HG03521 (cell line): ENCODE results near the gene AP2A1.

Experiments
- ATAC-seq: cut with Tn5 transposase; IDR thresholded peaks from one replicate; pipeline ENCODE4 v1.9.1; 2021; ENCODE audit warnings: mild to moderate bottlenecking, moderate library complexity; ENCODE audit not compliant: unreplicated experiment

Gene AP2A1

DNA sequence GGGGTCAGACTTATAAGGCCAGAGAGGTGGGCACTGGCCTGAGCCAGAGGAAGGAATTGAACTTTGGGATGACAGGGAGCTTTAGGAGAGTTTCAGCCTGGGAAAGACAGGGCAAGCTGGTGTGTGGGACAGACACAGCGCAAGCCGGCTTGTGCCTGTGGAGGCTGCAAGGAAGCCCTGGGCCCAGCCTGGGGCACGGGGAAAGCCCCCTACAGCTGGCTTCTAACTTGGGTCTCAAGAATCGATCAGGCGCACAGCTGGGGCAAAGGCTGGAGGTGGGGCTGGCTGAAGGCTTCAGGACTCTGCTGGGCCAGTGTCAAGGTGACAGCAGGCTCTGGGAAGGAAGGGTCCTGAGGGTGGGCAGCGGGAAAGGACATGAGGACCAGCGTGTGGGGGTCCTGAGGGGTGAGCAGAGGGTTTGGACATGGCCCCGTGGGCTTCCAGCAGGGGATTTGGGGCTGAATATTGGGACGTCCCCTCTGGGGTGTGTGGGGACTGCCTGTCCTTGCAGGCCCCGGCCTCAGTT is 87.1 kb downstream of the AP2A1 start:
- no peak for ATAC-seq

DNA sequence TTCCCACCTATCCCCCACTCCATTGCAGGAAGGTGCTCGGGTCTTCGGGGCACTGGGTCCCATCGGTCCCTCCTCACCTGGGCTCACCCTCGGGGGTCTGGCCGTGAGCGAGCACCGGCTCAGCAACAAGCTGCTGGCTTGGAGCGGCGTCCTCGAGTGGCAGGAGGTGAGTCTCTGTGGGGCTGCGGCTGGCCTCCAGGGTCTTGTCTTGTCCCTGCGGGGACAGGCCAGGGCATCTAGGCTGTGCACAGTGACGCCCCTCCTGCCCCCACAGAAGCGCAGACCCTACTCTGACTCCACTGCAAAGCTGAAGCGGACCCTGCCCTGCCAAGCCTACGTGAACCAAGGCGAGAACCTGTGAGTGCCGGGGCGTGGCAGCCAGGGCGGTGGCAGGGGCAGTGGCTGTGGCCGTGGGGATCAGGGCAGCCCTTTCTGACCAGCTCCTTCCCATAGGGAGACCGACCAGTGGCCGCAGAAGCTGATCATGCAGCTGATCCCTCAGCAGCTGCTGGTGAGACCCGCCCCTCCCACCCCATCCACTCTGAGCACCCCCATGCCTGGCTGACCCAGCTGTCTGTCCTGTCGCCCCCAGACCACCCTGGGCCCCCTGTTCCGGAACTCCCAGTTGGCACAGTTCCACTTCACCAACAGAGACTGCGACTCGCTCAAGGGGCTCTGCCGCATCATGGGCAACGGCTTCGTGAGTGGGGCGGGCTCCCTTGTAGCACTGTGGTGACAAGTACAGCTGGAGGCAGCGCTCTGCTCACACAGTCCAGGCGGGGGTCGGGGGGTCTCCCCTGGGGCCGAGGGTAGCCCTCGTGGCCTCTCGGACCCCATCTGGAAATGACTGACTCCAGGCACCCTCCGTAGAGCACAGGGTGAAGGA is 87.8 kb downstream of the AP2A1 start:
- ATAC-seq: no peak

DNA sequence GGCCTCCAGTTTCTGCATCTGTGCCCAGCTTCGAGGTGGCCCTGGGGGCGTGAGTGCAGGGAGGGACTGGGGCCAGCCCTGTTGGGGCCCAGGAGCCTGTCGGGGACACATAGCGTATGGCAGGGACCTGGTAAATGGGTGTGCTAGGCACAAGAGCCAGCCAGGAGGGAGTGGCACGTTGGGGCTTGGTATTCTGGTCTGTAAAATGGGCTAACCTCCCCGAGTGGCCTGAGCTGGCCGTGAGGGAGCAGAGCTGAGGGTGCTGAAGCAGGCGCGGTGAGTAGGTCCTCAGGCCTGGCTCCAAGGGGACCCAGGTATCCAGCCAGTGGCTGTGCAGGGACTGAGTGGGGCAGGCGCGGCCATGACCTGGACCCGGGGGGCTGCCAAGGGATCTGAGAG is 88.5 kb downstream of the AP2A1 start:
- no peak for ATAC-seq

DNA sequence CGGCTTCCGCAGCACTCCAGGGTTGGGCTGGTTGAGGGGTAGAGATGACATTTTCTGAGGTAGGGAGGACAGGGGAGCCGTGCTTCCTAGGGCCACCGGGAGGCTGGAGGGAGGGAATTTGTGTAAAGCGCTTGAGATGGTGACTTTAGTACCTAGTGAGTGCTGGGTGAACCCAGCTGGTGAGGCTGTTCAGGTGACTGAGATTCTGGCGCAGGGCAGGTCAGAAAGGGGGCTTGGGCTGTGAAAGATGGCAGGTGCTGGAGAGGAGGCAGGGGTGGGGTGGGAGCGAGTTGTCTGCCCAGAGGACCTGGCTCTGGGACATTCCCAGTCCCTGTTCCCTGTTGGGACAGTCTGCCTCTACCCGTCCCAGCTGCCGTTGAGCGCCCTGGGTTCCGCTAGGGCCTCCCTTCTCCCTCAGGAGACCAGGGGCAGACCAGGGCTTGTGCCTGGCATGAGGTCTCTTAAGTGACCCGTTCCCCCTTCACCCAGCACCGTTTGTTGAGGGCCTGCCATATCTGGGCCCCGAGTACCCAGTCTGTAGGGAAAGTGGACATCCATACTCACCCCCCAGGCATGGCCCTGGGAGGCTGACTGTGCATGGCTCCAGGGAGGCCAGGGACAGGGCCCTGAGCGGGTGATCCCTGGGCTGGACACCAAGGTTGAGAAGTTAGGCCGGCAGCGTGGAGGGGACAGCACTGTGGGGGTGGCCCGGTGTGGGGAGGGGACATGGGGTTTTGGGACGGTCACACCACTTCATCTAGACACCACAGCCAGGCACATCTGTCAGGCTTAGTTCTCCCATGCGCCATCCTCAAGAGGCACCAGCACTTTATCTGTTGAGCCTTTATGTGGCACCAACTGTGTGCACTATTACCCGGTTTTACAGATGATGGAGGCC is 89.1 kb downstream of the AP2A1 start:
- no peak for ATAC-seq

DNA sequence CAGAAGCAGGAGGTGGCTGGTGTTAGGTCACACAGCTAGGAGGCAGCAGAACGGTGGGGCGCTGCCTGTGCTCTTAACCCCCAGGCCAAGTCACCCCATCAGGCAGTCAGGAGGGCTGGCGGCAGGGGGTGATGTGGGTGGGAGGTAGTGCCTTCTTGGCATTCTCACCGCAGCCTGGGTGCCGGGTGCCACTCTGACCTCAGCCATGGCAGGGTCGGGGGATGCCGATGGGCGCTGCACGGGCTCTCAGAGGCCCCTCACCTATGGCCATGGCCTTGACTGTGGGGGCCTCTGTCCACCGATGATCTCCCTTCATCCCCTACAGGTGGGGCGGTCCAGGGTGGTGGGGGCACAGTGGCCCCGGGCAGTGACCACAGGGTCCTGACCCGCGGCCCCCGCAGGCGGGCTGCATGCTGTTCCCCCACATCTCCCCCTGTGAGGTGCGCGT is 89.8 kb downstream of the AP2A1 start:
- no peak for ATAC-seq
